NOMO-1 (cell line): Measurements from ENCODE around the gene C22orf23.
A peak's percentile ranks its signal among the peaks of the same experiment; 100 is the strongest.
"Not testable (repeated sequence)": the region's sequence is repeated elsewhere in the genome, so short reads cannot be mapped to it uniquely, and the experiment has no call there.

Experiments used
- DNase-seq, 2 experiments: peaks; one replicate each; lab custom pipeline; 2025; ENCODE audit not compliant: unreplicated experiment in 2 of 2; lab: John Stamatoyannopoulos, UW

Gene C22orf23

DNA sequence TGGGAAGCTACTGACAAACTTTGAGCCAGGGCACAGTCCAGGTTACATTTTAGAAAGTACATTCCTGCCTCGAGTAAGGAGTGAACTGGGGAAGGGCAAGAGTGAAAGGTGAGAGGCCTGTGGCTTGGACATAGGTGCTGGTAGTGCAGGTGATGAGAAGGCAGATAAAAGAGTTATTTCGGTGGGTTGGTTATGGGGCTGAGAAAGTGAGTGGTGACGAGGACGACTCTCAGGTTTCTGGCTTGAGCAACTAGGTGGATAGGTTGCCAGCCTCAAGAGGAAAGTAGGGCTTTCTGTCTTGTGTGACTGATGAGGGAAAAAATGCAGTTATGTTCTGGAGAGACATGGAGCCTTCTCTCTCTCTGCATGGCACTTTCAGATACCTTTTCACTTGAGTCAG is 3.8 kb upstream of the C22orf23 start:
- DNase-seq = no peak

DNA sequence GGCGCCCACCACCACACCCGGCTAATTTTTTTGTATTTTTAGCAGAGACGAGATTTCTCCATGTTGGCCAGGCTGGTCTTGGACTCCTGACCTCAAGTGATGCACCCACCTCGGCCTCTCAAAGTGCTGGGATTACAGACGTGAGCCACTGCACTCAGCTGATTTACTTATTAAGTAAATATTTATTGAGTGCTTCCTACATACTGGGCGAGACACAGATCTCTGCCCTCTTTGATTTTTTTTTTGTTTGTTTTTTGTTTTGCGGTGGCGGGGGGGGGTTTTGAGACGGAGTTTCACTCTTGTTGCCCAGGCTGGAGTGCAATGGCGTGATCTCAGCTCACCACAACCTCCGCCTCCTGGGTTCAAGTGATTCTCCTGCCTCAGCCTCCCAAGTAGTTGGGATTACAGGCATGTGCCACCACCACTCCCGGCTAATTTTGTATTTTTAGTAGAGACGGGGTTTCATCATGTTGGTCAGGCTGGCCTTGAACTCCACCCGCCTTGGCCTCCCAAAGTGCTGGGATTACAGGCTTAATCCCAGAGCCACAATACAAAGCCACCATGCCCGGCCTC is 2.5 kb upstream of the C22orf23 start:
- DNase-seq = not testable (repeated sequence)

DNA sequence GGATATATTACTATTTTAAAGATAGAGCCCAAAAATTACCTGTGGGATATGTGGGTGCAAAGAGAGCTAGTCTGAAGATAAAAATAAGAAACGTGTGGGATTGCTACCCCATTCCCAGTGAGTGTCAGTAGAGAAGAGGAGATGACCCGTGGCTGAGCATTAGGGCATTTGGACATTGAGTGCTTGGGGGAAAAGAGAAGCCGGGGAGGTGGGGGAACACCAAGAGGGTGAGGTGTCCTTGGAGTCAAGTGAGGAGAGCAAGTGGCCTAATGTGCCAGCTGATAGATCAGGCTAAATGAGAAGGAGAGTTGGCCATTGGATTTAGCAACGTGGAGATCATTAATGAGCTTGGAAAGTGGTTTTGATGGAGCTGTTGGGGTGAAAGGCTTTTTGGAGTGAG is 1.3 kb upstream of the C22orf23 start:
- no peak for DNase-seq

DNA sequence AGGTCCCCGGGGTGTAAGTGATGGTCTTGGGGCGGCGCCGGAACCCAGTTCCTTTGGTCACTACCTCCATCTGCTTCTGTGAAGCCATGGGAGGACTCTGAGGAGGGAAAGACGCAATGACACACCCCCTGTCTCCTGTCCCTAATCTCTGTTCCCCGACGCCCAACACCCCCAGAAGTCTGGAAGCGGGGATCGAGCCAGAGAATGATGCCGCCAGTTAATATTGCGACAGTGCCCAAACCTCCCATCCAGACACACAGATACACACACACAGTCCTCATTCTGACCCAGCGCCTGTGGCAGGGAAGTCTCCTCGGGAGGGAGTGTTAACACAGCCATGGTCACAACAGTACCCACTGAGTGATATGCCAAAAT is 352 bp downstream of the C22orf23 start:
- DNase-seq = peak in 1 of 2 experiments; percentile 63

DNA sequence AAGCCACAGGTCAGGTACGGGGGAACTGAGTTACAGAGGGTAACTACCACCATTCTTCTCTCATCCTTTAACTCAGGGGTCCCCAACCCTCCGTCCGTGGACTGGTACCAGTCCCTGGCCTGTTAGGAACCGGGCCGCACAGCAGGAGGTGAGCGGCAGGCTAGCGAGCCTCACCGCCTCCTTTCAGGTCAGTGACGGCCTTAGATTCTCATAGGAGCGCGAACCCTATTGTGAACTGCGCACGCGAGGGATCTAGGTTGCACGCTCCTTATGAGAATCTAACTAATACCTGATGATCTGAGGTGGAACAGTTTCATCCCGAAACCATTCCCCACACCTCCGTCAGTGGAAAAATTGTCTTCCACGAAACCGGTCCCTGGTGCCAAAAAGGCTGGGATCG is 772 bp downstream of the C22orf23 start:
- not testable (repeated sequence) for DNase-seq

DNA sequence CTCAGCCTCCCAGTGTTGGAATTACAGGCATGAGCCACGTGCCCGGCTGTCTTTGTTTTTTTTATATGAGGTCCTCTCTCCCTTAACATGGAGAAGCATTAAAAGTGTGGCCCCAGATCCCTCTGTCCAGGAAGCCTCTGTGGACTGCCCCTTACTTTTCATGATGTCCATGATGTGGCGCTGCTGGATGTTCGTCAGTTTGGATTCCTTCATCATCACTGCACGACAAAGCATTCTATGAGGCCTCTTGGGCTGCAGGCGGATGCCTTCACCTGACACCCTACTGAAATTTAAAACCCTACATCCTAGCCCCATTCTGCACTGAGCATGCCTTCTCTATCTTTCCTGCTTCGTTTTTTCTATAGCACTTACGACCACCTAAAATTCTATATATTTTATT is 2.1 kb downstream of the C22orf23 start:
- DNase-seq = no peak

DNA sequence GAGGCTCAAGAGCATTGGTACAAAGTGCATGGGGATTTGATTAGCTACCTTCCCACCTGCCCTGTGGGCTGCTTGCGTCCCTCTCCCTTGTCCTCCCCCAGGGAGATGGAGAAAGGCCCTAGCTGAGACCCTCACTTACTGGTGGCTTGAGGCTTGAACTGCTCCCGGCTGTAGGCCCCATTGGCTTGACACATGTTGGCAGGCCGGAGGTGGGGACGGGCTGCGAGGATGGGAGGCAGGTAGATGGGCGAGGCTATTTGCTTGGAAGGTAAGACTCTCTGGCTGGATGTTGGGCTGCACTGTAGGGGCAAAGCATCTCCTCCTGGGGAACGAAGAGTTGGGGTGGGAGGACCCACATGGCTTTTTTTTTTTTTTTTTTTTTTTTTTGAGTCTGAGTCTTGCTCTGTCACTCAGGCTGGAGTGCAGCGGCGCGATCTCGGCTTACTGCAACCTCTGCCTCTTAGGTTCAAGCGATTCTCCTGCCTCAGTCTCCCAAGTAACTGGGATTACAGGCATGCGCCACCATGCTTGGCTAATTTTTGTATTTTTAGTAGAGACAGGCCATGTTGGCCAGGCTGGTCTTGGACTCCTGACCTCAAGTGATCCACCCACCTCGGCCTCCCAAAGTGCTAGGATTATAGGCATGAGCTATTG is 6.1 kb downstream of the C22orf23 start:
- DNase-seq = not testable (repeated sequence)

DNA sequence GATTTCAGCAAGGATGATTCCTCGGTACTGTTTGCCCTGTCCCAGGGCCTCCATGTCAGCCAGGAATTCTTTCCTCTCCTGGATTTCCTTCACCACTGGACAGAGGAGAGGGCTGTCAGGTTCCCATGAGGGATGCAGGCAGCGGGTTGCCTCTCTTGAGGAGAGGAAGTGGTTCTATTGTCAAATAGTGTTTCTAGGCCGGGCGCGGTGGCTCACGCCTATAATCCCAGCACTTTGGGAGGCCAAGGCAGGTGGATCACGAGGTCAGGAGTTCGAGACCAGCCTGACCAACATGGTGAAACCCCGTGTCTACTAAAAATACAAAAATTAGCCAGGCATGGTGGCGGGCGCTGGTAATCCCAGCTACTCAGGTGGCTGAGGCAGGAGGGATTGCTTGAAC is 9.0 kb downstream of the C22orf23 start:
- DNase-seq = not testable (repeated sequence)

DNA sequence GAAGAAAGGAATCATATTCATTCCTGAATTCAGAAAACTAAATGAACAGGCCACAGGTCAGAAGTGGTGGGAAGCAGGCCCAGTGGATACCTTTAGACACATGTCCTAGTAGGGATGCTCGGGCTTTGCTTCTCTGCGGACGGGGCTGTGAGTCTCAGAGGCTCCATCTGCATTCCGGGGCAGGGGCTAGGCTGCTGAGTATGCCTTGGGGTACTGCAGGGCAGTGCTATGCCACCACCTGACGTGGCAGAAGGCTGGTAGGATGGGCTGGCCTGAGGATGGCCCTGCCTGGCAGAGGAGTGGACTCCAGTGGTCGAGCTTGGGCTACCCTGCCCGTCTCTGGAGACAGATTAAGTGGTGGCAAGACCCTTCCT is 9.6 kb downstream of the C22orf23 start:
- DNase-seq = no peak

DNA sequence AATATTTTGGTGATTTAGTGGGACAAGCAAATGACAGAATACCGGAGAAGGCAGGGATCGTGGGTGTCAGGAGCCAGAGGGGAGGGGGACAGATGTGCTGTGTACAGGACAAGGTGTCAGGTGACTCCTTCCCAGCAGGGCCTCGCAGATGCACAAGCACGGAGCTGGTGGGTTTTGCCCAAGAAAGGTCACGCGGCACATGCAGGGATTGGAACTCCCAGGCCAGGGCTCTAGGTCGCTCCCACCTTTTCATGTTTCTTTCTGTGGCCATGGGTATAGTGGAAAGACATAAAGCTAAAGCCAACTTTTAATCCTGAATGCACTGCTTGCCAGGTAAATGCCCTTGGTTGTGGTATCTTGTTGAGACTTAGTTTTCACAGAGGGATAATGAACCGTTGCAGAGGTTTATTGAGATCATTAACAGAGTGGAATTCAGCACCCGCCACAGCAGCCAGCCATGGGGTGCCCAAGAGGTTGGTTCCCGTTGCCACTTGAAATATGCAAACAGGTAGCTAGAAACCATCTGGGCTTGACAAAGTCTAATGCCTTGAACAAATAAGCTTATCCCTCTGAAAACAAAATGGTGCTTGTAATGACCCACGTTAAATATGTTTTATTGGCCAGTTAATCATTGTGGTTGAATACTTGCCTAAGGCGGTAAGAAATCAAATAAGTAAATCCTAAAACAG is 10.1 kb downstream of the C22orf23 start:
- DNase-seq = no peak

DNA sequence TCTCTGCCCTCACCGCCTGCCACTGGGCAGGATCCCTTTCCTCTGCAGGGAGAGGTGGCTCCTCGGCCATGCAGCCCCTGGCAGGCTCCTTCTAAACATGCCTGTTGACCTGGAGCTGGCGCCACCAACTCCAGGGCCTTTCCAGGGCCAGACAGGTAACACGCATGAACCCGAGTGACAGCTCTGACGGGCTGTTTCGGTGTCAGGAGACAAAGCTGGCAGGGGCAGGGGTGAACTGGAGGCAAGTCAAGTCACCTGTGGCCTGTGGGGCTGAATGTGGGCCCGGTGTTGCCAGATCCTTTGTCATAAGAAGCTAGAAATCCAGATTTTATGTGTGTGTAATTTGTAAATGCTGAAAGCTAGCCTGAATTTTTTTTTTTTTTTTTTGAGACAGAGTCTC is 11.3 kb downstream of the C22orf23 start:
- no peak for DNase-seq

DNA sequence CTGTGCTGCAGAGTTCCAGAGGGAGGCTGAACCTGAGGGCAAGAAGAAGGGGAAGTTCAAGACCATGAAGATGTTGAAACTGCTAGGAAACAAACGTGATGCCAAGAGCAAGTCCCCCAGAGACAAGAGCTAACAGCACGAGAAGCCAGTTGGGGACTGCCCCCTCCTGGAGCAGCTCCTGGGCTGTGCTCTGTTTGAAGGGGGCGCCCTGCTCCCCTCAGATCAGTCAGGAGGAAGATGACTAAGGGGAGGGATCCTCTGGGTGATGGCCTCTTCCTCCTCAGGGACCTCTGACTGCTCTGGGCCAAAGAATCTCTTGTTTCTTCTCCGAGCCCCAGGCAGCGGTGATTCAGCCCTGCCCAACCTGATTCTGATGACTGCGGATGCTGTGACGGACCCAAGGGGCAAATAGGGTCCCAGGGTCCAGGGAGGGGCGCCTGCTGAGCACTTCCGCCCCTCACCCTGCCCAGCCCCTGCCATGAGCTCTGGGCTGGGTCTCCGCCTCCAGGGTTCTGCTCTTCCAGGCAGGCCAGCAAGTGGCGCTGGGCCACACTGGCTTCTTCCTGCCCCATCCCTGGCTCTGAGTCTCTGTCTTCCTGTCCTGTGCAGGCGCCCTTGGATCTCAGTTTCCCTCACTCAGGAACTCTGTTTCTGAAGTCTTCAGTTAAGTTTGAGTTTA is 12.6 kb downstream of the C22orf23 start:
- DNase-seq = peak; percentile 38 to 47

DNA sequence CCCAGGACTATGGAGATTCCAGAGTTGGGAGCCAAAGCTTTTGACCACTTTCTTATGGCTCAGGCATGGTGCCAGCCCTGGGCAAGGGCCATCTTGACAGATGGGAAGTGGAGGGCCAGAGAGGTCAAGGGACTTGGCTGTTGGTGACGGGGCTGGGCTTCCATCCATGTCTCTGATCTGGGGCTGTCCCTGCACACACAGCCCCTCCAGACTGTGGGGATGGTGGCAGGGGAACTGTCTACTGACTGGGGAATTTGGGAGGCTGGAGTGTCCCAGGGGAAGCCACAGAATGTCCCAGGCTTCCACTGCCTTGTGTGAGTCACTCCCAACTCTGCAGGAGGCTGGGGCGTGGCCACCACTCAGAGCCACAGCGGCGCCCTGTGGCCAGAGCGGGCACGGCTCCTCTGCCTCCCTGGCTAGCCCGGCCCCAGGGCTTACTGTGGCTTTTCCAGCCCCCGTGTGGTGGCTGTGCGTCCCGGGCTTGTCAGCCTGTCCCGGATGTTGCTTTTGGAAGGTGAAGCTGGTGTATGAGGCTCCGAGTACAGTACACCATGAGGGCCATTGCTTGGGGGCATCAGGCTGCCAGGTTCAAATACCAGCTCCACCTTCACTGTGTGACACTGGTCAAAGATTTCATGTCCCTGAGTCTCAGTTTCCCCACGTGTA is 19.6 kb downstream of the C22orf23 start:
- peak; percentile 66 to 85 for DNase-seq

DNA sequence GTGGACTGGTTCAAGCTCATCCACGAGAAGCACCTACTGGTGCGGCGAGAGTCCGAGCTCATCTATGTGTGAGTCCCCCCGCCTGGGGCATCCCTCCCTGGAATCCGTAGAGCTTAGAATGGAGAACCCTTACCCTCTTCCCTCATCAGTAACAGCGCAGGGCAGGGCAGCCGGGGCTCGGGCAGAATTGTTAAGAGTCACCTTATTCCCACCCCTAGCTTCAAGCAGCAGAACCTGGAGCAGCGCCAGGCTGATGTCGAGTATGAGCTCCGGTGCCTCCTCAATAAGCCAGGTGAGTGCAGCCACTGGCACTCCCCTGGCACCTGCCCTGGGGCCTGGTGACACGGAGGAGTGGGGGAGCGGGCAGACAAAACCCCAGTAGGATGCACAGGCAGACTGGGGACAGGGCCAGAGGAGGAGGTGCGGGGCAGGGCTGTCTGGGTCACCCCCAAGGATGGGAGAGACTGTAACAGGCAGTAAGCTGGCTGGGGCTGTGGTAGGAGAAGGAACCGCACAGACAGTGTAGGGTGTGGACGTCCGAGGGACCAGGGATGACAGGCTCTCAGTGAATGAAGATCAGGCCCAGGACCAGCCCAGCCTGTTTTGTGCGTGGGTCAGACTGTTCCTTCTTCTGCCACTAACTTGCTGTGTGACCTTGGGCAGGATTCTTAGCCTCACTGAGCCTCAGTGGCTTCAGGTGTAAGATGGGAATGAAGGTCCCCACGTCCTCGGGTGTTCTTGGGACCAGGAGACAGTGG is 20.4 kb downstream of the C22orf23 start:
- DNase-seq = no peak

DNA sequence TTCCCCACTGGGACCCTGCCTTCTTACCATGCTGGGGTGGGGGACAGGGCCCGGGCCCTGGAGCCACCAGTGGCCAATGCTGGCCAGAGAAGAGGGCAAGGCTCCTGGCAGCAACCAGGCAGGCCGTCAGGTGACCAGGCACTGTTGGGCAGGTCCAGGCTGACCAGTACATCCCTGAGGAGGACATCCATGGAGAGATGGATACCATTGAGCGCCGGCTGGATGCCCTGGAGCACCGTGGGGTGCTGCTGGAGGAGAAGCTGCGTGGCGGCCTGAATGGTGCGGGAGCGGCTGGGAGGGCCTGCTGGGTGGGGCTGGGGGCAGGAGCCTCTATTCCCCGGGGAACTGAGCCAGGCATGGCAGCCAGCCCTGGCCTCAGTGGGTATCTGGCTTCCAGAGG is 21.0 kb downstream of the C22orf23 start:
- DNase-seq = no peak

DNA sequence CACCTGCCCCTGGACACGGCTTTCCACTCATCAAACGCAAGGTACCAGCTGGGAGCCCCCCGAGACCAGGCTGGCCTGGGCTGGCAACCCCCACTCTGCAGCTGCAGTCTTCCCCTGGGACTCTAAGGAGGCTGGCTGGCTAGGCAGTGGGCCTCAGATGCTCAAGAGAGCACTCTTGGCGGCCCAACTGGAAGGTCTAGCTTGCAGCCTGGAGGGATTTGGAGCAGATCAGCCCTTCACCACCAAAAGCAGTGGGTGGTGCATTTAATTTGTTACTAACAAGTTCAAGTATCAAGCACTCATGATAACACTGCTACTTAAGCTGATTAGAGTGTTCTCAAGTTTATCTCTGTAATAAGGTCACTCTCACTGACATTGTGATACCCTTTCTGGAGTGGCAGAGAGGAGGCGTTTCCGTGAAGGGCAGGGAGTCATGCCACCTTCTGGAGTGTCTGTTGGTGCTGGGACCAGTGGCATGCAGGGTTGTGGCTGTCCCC is 21.5 kb downstream of the C22orf23 start:
- DNase-seq = no peak

DNA sequence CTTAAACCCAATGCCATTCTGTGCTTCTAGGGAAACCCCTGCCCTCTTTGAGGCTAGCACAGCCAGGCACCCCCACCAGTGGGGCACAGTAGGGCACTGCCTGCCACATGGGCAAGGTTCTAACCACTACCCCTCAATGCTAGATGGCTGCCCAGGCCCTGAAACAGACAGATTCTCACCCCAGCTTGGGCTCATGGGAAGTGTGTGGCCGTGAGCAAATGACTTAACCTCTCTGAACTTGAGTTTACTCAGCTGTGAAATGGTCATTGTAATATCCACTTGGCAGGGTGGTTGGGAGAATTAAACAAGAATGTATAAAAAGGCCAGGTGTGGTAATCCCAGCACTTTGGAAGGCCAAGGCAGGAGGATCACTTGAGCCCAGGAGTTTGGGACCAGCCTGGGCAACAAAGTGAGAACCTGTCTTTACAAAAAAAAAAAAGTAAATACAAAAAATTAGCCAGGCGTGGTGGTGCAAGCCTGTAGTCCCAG is 22.4 kb downstream of the C22orf23 start:
- DNase-seq = no peak

DNA sequence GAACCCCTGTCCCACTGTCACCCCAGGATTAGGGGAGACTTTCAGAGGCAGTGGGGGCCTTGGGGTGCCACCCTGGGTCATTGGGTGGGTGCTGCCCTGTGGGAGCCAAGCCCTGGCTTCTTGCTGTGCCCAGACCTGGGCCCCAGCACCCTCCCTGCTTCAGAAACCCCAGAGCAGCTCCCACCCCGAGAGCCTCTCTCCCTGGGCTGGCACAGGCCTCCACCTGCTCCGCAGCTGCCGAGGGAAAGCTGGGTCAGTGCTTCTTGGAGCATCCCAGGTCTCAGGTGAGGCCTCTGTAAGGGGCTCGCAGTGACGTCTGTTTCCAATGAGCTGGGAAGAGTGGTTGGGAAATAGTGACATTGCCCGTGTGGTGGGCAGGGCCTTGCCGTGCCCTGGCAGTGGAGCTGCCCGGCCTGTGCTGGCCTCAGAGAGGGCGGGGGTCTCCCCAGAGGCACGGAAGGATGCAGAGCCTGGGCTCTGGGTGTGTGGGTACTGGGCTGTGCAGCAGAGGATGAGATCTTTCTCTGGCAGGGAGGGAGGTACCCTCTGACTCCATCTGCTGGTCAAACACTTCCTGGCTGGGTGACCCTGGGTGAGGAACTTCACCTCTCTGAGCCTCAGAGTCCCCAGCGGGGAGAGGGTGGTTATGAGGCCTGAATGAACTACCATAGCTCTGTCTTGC is 23.0 kb downstream of the C22orf23 start:
- no peak for DNase-seq

DNA sequence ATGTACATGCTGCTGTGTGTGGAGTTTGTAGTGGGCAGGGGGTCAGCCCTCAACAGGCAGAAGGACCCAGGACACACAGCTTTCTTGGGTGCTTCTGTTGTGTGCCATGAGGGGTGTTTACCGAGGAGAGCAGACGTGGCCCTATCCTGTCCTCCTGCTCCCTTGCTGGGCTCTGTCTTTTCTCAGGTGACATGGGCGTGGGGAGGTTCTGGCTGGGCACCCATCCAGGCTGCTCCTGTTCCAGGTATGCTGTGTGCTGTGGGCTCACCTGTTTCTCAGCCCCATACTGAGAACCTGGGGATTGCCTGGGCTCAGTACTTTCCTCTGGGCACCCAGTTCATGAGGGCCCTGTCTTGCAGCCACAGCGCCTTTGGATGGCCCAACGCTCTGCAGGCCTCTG is 24.0 kb downstream of the C22orf23 start:
- no peak for DNase-seq

DNA sequence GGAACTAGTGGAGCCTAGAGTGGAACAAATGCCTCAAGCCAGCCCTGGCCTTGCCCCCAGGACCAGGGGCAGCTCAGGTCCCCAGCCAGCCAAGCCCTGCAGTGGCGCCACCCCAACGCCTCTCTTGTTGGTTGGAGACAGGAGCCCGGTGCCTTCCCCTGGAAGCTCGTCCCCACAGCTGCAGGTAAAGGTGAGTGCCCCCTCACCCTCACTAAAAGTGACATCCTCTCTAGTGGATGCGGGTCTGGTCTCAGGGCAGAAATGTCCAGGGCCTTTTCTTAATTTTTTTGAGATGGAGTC is 25.8 kb downstream of the C22orf23 start:
- DNase-seq = no peak
